ENCODE data around the gene TMEM86A.
"Not testable (repeated sequence)": the region's sequence is repeated elsewhere in the genome, so short reads cannot be mapped to it uniquely, and the experiment has no call there.

Gene TMEM86A, protein sequence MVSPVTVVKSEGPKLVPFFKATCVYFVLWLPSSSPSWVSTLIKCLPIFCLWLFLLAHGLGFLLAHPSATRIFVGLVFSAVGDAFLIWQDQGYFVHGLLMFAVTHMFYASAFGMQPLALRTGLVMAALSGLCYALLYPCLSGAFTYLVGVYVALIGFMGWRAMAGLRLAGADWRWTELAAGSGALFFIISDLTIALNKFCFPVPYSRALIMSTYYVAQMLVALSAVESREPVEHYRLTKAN

DNA sequence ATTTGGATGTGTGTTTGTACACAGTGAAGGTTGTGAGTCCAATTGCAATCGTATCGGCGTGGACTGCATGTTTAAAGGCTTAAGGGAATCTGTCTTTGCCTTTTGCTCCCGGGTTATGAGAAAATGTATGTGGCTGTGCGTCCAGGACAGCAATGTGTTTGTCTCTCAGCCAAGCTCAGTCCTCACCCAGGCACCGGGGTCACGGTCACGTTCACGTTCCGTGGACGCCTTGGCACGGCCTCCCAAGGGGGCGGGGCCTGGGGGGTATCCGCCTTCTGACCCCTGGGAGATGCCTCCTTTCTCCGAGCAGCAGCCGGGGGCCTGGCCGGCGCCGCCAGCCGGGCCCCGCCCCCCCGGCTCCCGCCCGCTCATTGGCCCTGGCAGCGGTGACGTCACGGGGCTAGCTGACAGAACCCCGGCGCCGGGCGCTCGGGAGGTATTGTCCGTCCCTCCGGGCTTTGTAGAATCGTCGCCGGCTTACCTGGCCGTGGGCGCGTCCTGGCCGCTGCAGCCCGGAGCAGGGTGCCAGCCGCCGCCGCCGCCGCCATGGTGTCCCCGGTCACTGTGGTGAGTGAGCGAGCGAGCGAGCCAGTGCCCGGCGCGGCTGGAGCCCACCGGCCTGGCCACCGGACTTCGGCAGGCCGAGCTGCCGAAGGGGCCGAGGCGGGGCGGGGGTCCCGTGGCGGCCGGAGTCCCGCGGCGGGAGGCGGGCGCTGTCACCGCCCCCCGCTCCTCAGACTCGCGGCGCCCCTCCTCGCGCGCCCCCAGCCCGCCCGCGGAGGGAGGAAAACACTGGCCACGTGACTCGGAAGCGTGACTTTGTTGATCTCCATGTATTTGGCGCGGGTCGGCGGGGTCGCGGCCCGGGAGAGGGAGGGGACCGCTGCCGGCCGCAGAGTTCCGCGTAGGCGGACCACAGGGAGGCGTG is at the start of gene TMEM86A:
Gene TMEM86A, plus strand, starts transcription at position 439 of the 928 bp plus-strand sequence. Its CDS starts 108 bp downstream, at position 547.
- H3K4me1 ChIP-seq (ENCODE audit: control insufficient read depth in 1 of 2, insufficient read depth in 1 of 2, low read depth in 1 of 2, low read length in 1 of 2) = peaks cover 6 to 12% of the 10 kb centered on the region in 2 experiments
- H3K9me3 ChIP-seq = no peaks in the 10 kb centered on the region
- H3K27ac ChIP-seq = peak within 1 kb of the TSS; percentile 5
- peak within 1 kb of the TSS; percentile 38 to 61 for H3K4me3 ChIP-seq (ENCODE audit: low read depth in 1 of 2, low read length in 1 of 2)
- TF ChIP-seq CTCF (IDR thresholded peaks at IDR 0.05) = no peak
- H3K27me3 ChIP-seq = peaks cover 81% of the 10 kb centered on the region
- no peaks in the 10 kb centered on the region for H3K36me3 ChIP-seq

DNA sequence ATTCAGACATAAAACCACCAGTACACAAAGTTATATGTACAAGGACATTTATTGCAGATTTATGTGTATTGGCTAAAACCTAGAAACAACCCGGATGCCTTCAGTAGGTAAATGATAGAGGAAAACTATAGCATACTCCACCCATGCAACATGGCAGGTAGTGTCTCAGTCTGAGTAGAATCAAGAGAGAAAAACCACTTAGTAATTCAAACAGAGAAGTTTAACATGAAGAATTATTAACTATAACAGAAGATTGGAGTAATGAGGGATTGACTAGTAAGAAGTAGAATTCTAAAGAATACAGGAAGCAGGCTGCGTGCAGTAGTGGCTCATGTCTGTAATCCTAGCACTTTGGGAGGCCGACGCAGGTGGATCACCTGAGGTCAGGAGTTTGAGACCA is 48.2 kb upstream of the TMEM86A start:
- no peak for TF ChIP-seq CTCF (IDR thresholded peaks at IDR 0.05)
- H3K4me3 ChIP-seq (ENCODE audit: low read depth in 1 of 2, low read length in 1 of 2) = no peak overlapping the region
- H3K4me1 ChIP-seq (ENCODE audit: control insufficient read depth in 1 of 2, insufficient read depth in 1 of 2, low read depth in 1 of 2, low read length in 1 of 2) = no peaks in the 10 kb centered on the region
- no peaks in the 10 kb centered on the region for H3K9me3 ChIP-seq
- H3K36me3 ChIP-seq = no peaks in the 10 kb centered on the region
- H3K27ac ChIP-seq = no peak overlapping the region
- no peaks in the 10 kb centered on the region for H3K27me3 ChIP-seq

- peak; percentile 58 for TF ChIP-seq CTCF (IDR thresholded peaks at IDR 0.05)
- Histone ChIP-seq H3K4me3 (ENCODE audit: low read depth in 1 of 2, low read length in 1 of 2) (no peak overlapping the region), H3K27me3 (no peaks in the 10 kb centered on the region), H3K27ac (no peak overlapping the region), H3K36me3 (no peaks in the 10 kb centered on the region), H3K9me3 (no peaks in the 10 kb centered on the region), H3K4me1 (ENCODE audit: control insufficient read depth in 1 of 2, insufficient read depth in 1 of 2, low read depth in 1 of 2, low read length in 1 of 2) (no peaks in the 10 kb centered on the region)
Measured at GRCh38 chr11:18650859-18651557, 47.6 kb upstream of the TMEM86A start.

DNA sequence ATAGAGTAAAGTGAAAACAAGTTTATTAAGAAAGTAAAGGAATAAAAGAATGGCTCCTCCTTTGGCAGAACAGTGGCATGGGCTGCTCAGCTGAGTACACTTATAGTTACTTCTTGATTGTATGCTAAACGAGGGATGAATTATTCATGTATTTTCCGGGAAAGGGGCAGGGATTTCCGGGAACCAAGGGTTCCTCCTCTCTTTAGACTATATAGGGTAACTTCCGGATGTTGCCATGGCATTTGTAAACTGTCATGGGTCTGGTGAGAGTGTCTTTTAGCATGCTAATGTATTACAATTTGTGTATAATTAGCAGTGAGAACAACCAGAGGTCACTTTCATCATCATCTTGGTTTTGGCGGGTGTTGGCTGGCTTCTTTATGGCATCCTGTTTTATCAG is 40.9 kb upstream of the TMEM86A start:
- no peaks in the 10 kb centered on the region for H3K27me3 ChIP-seq
- no peaks in the 10 kb centered on the region for H3K9me3 ChIP-seq
- TF ChIP-seq CTCF (IDR thresholded peaks at IDR 0.05) = no peak
- no peaks in the 10 kb centered on the region for H3K4me1 ChIP-seq (ENCODE audit: control insufficient read depth in 1 of 2, insufficient read depth in 1 of 2, low read depth in 1 of 2, low read length in 1 of 2)
- no peak overlapping the region for H3K27ac ChIP-seq
- H3K36me3 ChIP-seq = no peaks in the 10 kb centered on the region
- H3K4me3 ChIP-seq (ENCODE audit: low read depth in 1 of 2, low read length in 1 of 2) = no peak overlapping the region

DNA sequence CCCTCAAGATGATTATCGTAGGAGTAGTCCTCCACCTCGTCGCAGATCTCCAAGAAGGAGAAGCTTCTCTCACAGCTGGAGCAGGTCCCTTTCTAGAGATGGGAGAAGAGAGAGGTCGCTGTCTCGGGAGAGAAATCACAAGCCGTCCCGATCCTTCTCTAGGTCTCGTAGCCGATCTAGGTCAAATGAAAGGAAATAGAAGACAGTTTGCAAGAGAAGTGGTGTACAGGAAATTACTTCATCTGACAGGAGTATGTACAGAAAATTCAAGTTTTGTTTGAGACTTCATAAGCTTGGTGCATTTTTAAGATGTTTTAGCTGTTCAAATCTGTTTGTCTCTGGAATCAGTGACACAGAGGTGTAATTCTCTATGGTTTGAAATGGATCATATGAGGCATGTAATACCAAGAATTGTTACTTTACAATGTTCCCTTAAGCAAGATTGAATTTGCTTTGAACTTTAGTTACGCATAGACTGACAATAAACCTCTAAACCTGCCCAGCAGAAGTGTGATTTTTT is 33.2 kb upstream of the TMEM86A start:
- not testable (repeated sequence) for H3K27me3 ChIP-seq; H3K4me3 ChIP-seq (ENCODE audit: low read depth in 1 of 2, low read length in 1 of 2); H3K27ac ChIP-seq; H3K4me1 ChIP-seq (ENCODE audit: control insufficient read depth in 1 of 2, insufficient read depth in 1 of 2, low read depth in 1 of 2, low read length in 1 of 2); H3K9me3 ChIP-seq; H3K36me3 ChIP-seq

All from neutrophil (primary cell).